Measurements from ENCODE around the gene UST.
"Not testable (repeated sequence)": the region's sequence is repeated elsewhere in the genome, so short reads cannot be mapped to it uniquely, and the experiment has no call there.

UST gene

DNA sequence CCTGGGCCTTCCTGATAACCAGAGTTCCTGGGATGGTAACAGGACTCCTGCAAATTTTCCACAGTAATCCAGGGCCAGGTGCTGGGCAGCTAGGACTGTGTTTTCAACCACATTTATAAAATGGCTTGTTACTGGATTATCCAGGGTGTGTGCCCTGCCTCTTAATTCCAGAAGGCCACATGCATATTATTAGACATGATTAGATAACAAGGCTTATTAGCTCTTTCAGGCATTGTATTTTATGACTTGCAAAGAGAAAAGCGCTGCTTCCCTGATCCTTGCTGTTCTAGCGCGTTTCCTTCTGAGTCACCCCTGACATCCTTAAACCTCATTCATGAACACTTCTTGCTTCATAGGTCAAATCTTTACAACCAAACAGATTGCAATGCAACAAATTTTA, 208.6 kb downstream of the UST start:
- DNase-seq: no peak

GRCh38 chr6:148956163-148956562, 209.3 kb downstream of the UST start:
- not testable (repeated sequence) for DNase-seq

DNA sequence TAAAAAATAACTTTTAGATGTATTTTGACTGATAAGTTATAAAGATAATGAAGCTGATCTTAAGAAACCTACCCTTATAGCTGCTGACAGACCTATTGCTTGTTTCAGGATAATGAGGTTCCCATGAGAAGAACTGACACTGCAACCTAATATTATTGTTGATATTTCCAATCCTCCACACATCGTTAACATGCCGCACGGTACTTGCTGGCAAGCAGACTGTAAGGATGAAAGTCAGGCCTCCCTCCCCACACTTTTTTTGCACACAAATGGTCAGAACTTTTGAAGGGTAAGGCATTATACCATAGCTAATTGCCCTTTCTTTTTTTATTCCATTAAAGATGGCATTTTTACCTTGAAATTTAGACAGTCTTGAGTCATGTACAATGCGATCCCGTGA, 210.9 kb downstream of the UST start:
- DNase-seq: no peak

DNA sequence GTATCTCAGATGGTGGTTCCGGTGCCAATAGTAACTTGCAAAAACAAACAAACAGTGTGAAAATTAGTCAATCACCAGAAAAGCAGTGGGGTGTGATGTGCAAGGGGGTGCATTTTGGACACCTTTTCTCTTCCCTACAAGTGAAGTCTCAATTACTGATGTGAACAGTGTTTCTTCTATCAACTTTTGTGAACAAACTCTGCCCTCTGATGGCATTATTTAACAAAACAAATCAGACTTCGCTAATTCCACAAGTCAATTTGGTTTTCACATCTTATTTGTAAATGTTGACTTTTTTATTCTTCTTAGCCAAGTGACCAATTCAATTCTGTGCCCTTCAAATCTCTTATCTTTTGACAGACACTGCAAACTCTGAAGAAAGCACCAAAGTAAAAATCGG, 212.2 kb downstream of the UST start:
- DNase-seq: no peak

DNA sequence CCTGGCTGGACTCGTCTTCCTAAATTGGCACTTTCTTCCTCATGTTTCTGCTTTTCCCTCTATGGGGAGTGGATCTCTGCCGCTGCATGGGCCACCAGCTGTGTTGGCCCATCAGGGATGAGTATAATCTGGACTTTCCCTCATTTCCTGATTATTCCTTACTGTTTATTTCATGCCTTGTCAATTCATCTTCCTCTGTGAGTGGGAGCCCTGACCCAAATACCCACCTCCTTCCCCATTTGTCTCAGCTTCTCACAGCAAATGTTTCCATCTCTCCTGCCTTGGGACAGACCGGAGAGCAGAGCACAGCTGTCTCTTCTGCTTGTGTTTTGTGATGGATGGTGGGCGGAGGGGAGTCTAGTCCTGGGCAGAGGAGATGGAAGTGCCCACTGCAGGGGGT, 212.7 kb downstream of the UST start:
- no peak for DNase-seq

DNA sequence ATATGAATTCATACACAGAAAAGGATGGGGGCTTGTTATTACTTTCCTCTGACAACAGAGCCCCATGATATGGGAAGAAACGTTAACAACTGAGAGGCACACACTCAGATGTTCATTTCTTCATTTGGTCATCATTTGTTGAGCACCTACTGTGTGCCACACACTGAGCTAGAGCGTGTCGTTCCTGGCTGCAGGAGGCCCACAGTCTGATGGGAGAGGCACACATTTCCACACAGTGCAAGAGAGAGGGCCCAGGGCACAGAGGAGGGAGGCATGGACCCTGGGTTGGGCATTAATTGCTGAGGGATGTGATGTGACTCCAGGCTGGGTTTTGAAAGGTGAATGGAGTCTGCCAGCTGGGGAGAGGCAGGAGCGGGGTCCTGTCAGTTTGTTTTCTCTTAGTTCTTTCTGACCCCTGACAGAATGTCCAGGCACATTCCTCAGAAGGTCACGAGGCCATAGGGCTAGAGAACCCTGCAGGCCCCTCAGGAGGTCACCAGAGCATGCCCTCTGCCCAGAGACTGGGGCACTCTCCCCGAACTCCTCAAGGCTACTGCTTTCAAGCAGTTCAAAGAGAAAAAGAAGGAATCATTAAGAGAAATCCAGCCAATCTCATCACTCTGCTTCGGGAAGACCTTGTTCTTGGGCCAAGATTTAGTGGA, 216.2 kb downstream of the UST start:
- DNase-seq: no peak

- DNase-seq: no peak
These were observed 216.9 kb downstream of the UST start for GRCh38 chr6:148963738-148964137.

GRCh38 chr6:148964467-148964866, 217.6 kb downstream of the UST start:
- no peak for DNase-seq

GRCh38 chr6:148965287-148965686, 218.5 kb downstream of the UST start:
- no peak for DNase-seq

GRCh38 chr6:148967011-148967520, 220.2 kb downstream of the UST start:
- no peak for DNase-seq

DNA sequence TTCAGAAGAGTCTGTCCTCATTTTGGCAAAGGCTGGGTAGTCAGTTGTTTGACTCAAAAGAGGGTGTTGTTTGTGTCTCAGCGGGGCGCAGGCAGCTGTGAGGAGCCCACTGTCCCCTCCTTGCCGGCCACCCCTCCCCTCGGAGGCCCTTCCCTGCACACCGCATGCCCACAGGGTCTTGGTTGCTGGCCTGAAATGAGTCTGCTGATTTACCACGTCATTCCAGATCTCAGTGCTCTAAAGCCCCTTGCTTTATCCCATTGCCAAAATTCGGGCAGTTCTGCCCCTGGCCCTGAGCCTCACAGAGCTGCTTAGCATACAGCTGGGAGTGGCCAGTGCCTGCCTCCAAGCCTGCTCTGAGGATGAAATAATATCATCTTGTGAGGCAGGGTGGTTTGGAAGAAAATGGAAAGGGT, 220.7 kb downstream of the UST start:
- no peak for DNase-seq

GRCh38 chr6:148968771-148969602, 222.2 kb downstream of the UST start:
- DNase-seq: no peak

- no peak for DNase-seq
These were observed 222.8 kb downstream of the UST start for GRCh38 chr6:148969603-148970061.

DNA sequence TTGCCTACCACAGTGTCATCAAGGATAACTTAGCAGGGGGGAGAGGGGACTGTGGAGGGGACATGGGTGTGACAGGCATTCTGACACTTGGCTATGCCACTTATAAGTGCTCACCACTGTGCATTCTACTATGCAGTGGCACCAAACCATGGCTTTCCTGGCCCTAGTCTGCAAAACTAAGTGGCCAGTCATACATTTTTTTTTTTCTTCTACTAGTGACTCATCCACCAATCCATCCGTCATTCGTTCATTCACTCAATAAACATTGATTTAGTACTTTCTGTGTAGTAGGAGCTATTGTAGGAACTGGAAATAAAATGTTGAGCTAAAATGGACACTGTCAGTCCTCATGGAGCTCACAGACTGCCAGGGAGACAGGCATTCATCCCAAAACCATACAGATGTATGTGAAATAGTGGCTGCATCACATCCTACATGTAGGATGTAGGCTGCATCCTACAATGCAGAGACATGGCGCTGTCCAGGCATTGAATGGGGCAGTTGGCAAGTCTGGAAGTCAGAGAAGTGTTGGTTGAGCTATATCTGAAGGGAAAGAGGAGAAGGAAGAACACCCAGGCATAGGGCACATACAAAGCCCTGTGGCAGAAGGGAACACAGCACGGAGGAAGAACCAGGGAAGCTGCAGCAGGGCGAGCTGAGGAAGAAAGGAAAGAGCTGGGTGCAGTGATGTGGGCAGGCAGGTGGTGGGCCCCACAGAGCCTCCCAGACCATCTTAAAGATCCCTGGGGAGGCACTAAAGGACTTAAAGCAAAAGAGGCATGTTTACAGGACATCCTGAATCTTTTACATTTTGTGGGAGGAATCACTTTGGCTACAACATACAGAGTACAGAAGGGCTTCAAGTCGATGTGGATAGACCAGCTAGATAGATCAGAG, 224.4 kb downstream of the UST start:
- no peak for DNase-seq

DNA sequence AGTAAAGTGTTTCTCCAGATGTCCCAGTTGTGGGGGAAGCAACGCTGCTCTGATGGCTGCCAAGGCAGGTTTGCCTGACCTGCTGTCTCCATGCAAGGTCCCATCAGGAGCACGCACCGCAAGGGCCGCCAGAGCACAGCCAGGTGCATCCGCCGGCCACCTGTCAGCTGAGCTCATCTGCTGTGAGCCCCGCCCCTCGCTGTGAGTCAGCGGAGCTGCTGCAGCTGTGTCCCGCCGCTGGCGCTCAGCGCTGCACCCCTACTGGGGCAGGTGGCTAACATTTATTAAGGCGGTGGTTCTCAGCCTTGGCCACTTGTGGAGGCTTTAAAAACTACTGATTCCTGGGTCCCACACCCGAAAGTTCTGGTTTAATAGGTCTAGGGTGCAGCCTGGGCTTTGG, 225.7 kb downstream of the UST start:
- peak in 4 of 5 donors; percentile 13 to 32 (median 25) for DNase-seq

DNA sequence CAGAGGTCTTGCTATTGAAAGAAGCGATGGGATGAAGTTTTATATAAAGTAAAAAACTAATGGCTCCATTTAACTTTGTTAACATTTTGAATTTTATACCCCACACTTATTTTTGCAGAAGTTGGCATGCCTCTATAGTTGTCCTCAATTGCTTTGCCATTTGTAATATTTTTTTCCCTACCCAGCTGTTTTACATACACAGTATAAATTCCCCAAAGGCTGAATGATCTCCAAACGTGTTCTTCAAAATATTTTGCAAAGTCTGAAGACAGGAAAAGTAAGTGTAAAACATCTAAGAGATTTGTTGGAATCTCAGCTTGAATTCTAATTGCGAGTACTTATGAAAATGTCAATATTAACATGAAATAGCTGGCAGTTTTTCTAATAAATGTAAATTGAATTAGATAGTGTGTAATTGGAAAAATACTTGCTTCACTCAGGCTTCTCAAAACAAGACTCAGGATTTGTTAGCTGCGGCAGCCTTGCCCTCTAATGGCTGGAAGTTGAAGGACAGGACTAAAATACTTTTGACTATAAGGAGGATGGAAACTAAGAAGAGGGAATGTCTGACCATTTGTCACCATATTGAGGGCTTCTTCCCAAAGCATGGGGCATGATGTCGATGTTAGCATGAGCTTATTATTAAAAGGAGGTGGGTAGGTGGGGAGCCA, 226.8 kb downstream of the UST start:
- DNase-seq: no peak

DNA sequence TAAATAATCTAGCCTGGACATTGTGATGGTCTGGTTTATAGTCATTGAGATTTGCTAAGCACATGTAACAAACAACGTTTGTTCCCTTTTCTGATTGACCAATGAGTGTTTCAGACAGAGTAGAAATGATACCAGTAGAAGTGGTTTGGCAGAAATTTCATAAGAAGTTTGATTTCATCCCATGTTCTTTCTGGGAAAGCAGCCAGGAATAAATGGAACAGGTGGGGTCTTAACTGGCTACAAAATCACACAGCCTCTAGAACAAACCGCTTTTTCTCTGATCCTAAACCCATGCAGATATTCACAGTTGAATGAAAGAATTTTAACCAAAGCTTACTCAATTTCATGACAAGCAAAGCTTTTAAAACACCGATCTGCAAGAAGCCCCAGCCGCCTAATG, 227.5 kb downstream of the UST start:
- no peak for DNase-seq

DNA sequence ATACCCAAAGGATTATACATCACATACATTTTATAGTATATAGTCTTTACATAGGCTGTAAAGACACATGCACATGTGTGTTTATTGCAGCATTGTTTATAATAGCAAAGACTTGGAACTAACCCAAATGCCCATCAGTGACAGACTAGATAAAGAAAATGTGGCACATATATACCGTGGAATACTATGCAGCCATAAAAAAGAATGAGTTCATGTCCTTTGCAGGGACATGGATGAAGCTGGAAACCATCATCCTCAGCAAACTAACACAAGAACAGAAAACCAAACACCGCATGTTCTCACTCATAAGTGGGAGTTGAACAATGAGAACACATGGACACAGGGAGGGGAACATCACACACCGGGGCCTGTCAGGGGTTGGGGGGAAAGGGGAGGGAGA, 231.5 kb downstream of the UST start:
- not testable (repeated sequence) for DNase-seq

DNA sequence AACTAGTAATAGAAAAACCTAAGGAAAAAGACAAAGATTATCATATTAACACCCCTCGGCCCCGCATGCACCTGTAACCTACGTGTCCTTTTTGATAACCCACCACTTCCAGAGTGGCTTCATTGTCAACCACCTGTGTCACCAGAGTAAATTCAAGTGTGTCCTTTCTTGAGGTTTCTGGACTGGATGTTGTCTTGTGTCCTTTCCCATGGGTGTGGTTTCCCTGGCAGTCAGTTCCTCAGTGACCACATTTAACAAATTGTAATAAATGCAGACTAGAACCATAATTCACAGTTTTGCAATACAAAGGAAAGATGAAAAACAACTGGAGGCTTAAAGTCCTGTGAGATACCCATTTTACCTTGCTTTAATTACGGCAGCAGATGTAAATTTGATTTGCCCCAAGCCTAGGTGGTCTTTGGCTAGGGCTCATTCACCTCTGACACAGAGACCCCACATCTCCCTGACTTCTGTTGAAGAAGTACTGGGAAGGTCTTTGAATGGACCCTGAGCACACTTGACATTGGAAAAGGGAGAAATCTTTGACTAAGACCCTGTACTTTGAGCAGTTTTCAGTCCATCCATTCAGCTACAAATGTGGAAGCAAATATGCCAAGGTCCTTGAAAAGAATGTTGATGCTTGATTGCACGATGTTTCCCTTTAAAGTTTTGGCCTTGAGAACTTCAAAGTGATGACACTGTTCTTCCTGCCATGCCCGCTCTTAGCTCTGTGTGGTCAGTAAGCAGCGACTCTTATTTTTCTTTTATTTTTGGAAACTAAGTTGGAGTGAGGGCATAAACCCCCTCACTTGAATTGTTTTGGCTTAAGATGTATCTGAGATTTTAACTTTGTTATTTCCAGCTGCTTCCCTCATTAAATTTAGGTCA, 232.4 kb downstream of the UST start:
- DNase-seq: no peak

DNA sequence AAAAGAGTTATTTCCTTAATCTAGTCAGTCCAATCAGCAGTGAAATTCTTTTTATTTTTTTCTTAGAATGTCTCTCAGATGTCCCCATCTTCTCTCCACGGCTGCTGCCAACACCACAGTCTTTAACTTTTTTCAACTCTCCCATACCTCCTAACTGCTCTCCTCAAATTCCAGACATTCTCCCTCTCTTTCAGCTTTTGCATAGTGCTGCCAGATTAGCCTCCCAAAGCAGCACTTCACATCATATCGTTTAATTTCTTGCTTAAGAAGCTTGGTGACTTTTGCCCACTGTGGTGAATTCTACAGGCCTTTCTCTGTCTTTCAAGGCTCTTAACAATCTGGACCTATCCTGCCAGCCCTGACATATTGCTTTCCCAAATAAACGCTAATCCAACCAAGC, 233.4 kb downstream of the UST start:
- DNase-seq: no peak

GRCh38 chr6:148981515-148981914, 234.7 kb downstream of the UST start:
- DNase-seq: no peak

Measured in T-helper 1 cell (primary cell).